A673 (cell line): Measurements from ENCODE around the gene ANAPC10. TPM values are rescaled to one million over a fixed set of nuclear protein-coding genes. Genes with fewer than 3 reads are reported as not detected.

Experiments
- BruUV-seq: library from RNA; stranded (reverse); fragments of 400-500 nt; replicated peaks from 2 replicates; lab custom pipeline; 2021; lab: Mats Ljungman, UMichigan
- CTCF ChIA-PET: fragments of 300-600 bp; sonication (Branson Sonifier 250); formaldehyde crosslinking; loops from one replicate; lab custom pipeline; 2022; ENCODE audit warnings: antibody characterized with exemption; lab: Charles Lee
- POLR2A ChIA-PET: fragments of 300-600 bp; sonication (Branson Sonifier 250); formaldehyde crosslinking; loops from one replicate; lab custom pipeline; 2022; ENCODE audit warnings: antibody characterized with exemption; ENCODE audit not compliant: low non-redundant PET; lab: Charles Lee
- DNase-seq: peaks from one replicate; pipeline ENCODE4 v3.0.0-alpha.2; 2015; ENCODE audit warnings: low spot score
- H3K27ac ChIP-seq: fragments of 200-600 bp; sonication (generic); 2 replicates; pipeline ENCODE4 v1.5.1; 2016; ENCODE audit warnings: mixed run types, low read depth, mild to moderate bottlenecking, mixed read lengths, antibody characterized with exemption, low read length; ENCODE audit not compliant: poor library complexity, severe bottlenecking
- H3K27me3 ChIP-seq: fragments of 200-600 bp; sonication (generic); replicated peaks from 2 replicates; pipeline ENCODE4 v1.6.1; 2017; ENCODE audit warnings: mixed run types, low read depth, mild to moderate bottlenecking, mixed read lengths, antibody characterized with exemption, low read length; ENCODE audit not compliant: insufficient read depth, poor library complexity
- H3K36me3 ChIP-seq: fragments of 200-600 bp; sonication (generic); 2 replicates; pipeline ENCODE4 v1.6.1; 2016; ENCODE audit warnings: mixed run types, mild to moderate bottlenecking, mixed read lengths, antibody characterized with exemption, low read length; ENCODE audit not compliant: insufficient read depth, poor library complexity, severe bottlenecking
- H3K4me1 ChIP-seq: fragments of 200-600 bp; sonication (generic); 2 replicates; pipeline ENCODE4 v1.6.1; 2017; ENCODE audit warnings: mixed run types, mild to moderate bottlenecking, mixed read lengths, antibody characterized with exemption, low read length; ENCODE audit not compliant: insufficient read depth, poor library complexity, severe bottlenecking
- H3K4me3 ChIP-seq: fragments of 200-600 bp; sonication (generic); 2 replicates; pipeline ENCODE4 v1.5.1; 2016; ENCODE audit warnings: low read depth, mixed run types, mild to moderate bottlenecking, mixed read lengths, low read length; ENCODE audit not compliant: poor library complexity, severe bottlenecking
- H3K9me3 ChIP-seq: fragments of 200-600 bp; sonication (generic); 2 replicates; pipeline ENCODE4 v1.6.1; 2016; ENCODE audit warnings: mixed run types, low read depth, mild to moderate bottlenecking, mixed read lengths, antibody characterized with exemption, low read length; ENCODE audit not compliant: poor library complexity, severe bottlenecking
- CTCF ChIP-seq: fragments of 300-800, 200-600 bp; sonication (generic); conservative IDR thresholded peaks from 2 replicates; pipeline ENCODE4 v1.5.1; 2017; ENCODE audit warnings: low read depth, mild to moderate bottlenecking, antibody characterized with exemption, low read length, moderate library complexity, mixed read lengths
- EZH2 ChIP-seq: fragments of 200-600 bp; sonication (generic); IDR thresholded peaks from 2 replicates; pipeline ENCODE4 v1.6.1; 2017; ENCODE audit warnings: borderline replicate concordance, low read depth, mild to moderate bottlenecking, mixed read lengths, antibody characterized with exemption, low read length; ENCODE audit not compliant: poor library complexity, severe bottlenecking
- intact Hi-C: fragments of 100-400 bp; cut with micrococcal nuclease; formaldehyde crosslinking; loops from one replicate; pipeline ENCODE4 v1.10.0; 2022; ENCODE audit not compliant: unreplicated experiment
- total RNA-seq: library from RNA; stranded (reverse); gene quantifications from 2 replicates; pipeline ENCODE4 v1.2.3, GENCODE V29; 2021

Gene ANAPC10
- total RNA-seq, 1 experiment from 2014 or later: 30.5 TPM

DNA sequence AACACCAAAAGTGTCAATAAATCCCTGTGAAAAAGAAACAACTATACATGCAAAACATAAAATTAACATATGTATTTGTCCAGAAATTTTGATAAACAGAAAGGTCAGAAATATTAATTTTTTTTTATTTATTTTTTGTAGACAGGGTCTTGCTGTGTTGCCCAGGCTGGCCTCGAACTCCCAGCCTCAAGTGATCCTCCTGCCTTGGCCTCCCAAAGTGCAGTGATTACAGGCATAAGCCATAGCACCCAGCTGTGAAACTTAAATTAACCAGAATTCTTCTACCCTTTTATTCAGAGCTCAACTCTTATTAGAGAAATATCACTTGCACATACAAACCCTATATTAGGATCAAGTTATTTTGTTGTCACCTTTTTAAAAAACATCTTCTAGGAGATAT lies 16.2 kb downstream of the ANAPC10 start:
- POLR2A ChIA-PET: no interaction called here
- CTCF ChIA-PET: no interaction called here
- no peak overlapping the region for H3K4me3 ChIP-seq
- no peak overlapping the region for H3K27ac ChIP-seq
- peaks cover 7% of the 10 kb centered on the region for H3K9me3 ChIP-seq
- H3K36me3 ChIP-seq: peaks cover 4% of the 10 kb centered on the region
- TF ChIP-seq CTCF (no peak), EZH2 (no peak)
- H3K4me1 ChIP-seq: no peaks in the 10 kb centered on the region
- intact Hi-C loops: no loop called here
- no TSS peak for BruUV-seq
- DNase-seq: no peak
- H3K27me3 ChIP-seq: no peaks in the 10 kb centered on the region

GRCh38 chr4:145076469-145076855 lies 21.5 kb downstream of the ANAPC10 start:
- H3K9me3 ChIP-seq: peaks cover 7% of the 10 kb centered on the region
- intact Hi-C loops: no loop called here
- no peak for DNase-seq
- H3K27me3 ChIP-seq: no peaks in the 10 kb centered on the region
- ChIA-PET CTCF (no interaction called here), POLR2A (no interaction called here)
- no peak overlapping the region for H3K27ac ChIP-seq
- TF ChIP-seq CTCF: no peak
- no peak for TF ChIP-seq EZH2
- H3K36me3 ChIP-seq: peaks cover 4% of the 10 kb centered on the region
- no TSS peak for BruUV-seq
- H3K4me3 ChIP-seq: no peak overlapping the region
- no peaks in the 10 kb centered on the region for H3K4me1 ChIP-seq

- intact Hi-C loops: no loop called here
- Histone ChIP-seq H3K27ac (no peak overlapping the region), H3K4me3 (no peak overlapping the region), H3K9me3 (peaks cover 7% of the 10 kb centered on the region), H3K4me1 (no peaks in the 10 kb centered on the region), H3K36me3 (peaks cover 4% of the 10 kb centered on the region), H3K27me3 (no peaks in the 10 kb centered on the region)
- no TSS peak for BruUV-seq
- DNase-seq: no peak
- POLR2A ChIA-PET: no interaction called here
- TF ChIP-seq CTCF (no peak), EZH2 (no peak)
- CTCF ChIA-PET: no interaction called here
Observed at GRCh38 chr4:145075742-145076468, 22.1 kb downstream of the ANAPC10 start.
